ENCODE results near the gene CGB1. TPM values are rescaled to one million over a fixed set of nuclear protein-coding genes. Genes with fewer than 3 reads are reported as not detected.

Gene CGB1
- total and polyA plus RNA-seq, 2 of the 13 experiments (the other 11 are each of a cell fraction or from before 2014, with no cell fraction given): not detected

GRCh38 chr19:49019242-49019932 is 17.3 kb downstream of the CGB1 start (continued):
- TF ChIP-seq ARID4A (CRISPR knock-in tag; IDR thresholded peaks at IDR 0.05; ENCODE audit: borderline replicate concordance) (0 out of 2 replicates have a peak, but pooled peaks have one; percentile 6), ZNF30 (CRISPR knock-in tag; IDR thresholded peaks at IDR 0.05) (no peak), KMT2A (CRISPR knock-in tag; IDR thresholded peaks at IDR 0.05) (no peak), GMEB1 (CRISPR knock-in tag; IDR thresholded peaks at IDR 0.05; ENCODE audit: borderline replicate concordance) (no peak), PREB (CRISPR knock-in tag; IDR thresholded peaks at IDR 0.05) (no peak), ZSCAN12 (CRISPR knock-in tag; IDR thresholded peaks at IDR 0.05) (no peak), MTERF4 (CRISPR knock-in tag; IDR thresholded peaks at IDR 0.05) (no peak), CENPBD1 (CRISPR knock-in tag; IDR thresholded peaks at IDR 0.05; ENCODE audit: borderline replicate concordance, low read depth) (no peak), MYC (CRISPR knock-in tag; IDR thresholded peaks at IDR 0.05; ENCODE audit: borderline replicate concordance) (0 out of 2 replicates have a peak, but pooled peaks have one; percentile 20), KLF9 (CRISPR knock-in tag; IDR thresholded peaks at IDR 0.05; ENCODE audit: low read depth) (no peak), ZSCAN22 (CRISPR knock-in tag; IDR thresholded peaks at IDR 0.05) (no peak), ZNF775 (CRISPR knock-in tag; IDR thresholded peaks at IDR 0.05; ENCODE audit: borderline replicate concordance) (no peak), ZBTB43 (CRISPR knock-in tag; conservative IDR thresholded peaks at IDR 0.05) (no peak), CERS6 (CRISPR knock-in tag; IDR thresholded peaks at IDR 0.05) (no peak), ZGPAT (CRISPR knock-in tag; IDR thresholded peaks at IDR 0.05) (0 out of 2 replicates have a peak, but pooled peaks have one; percentile 24), FLYWCH1 (CRISPR knock-in tag; IDR thresholded peaks at IDR 0.05) (no peak)
